HFFc6 (cell line): Measurements from ENCODE around the gene SLC22A4. TPM values are rescaled to one million over a fixed set of nuclear protein-coding genes. Genes with fewer than 3 reads are reported as not detected.

Experiments
- DNase-seq: peaks from one replicate; pipeline ENCODE4 v3.0.0-alpha.2; 2018
- H3K27ac Mint-ChIP-seq: 2 replicates; pipeline ENCODE4 v1.8.0; 2020; ENCODE audit warnings: mild to moderate bottlenecking, mixed read lengths
- H3K27me3 Mint-ChIP-seq: 2 replicates; pipeline ENCODE4 v1.8.0; 2021; ENCODE audit warnings: mild to moderate bottlenecking, moderate library complexity, mixed read lengths; ENCODE audit not compliant: insufficient read depth
- H3K36me3 Mint-ChIP-seq: 2 replicates; pipeline ENCODE4 v1.8.0; 2021; ENCODE audit warnings: low read depth, mixed read lengths
- H3K4me1 Mint-ChIP-seq: 2 replicates; pipeline ENCODE4 v1.8.0; 2020; ENCODE audit warnings: low read depth, mixed read lengths
- H3K4me3 Mint-ChIP-seq: 2 replicates; pipeline ENCODE4 v1.8.0; 2020; ENCODE audit warnings: mild to moderate bottlenecking, moderate library complexity, mixed read lengths
- H3K9me3 Mint-ChIP-seq: 2 replicates; pipeline ENCODE4 v1.8.0; 2020; ENCODE audit warnings: mild to moderate bottlenecking, mixed read lengths
- CTCF ChIP-seq: fragments of 200-600 bp; sonication (generic); IDR thresholded peaks from 2 replicates; pipeline ENCODE4 v1.5.0; 2021; ENCODE audit warnings: antibody characterized with exemption, mild to moderate bottlenecking
- total RNA-seq, 6 experiments: library from RNA; stranded (reverse); fragmentation: NEBNext Ultra II Directional; extraction: Animal tissue kit (Norgen Biotek cat#: 25700); gene quantifications; 2 replicates in 1 of 6; 3 replicates in 5 of 6; pipeline ENCODE4 v1.2.3, GENCODE V29; 2021

The SLC22A4 gene
- total RNA-seq, 6 experiments from 2014 or later, result 10.8 to 12.6 (median 11.4) TPM

GRCh38 chr5:132267931-132268768, 26.0 kb upstream of the SLC22A4 start:
- Mint-ChIP-seq H3K27ac (peak overlapping the region; percentile 100), H3K27me3 (no peaks in the 10 kb centered on the region; the same call in 1 of the 2 replicates), H3K9me3 (no peaks in the 10 kb centered on the region), H3K4me1 (peaks cover 71% of the 10 kb centered on the region), H3K36me3 (no peaks in the 10 kb centered on the region), H3K4me3 (no peak overlapping the region)
- no peak for TF ChIP-seq CTCF
- no peak for DNase-seq

- no peaks in the 10 kb centered on the region for H3K9me3 Mint-ChIP-seq
- DNase-seq, result peak; percentile 71
- TF ChIP-seq CTCF, result no peak
- H3K4me3 Mint-ChIP-seq, result peak overlapping the region; percentile 46
- H3K4me1 Mint-ChIP-seq, result peaks cover 64% of the 10 kb centered on the region
- H3K27ac Mint-ChIP-seq, result peak overlapping the region; percentile 94
- H3K36me3 Mint-ChIP-seq, result no peaks in the 10 kb centered on the region
- no peaks in the 10 kb centered on the region; the same call in 1 of the 2 replicates for H3K27me3 Mint-ChIP-seq
Observed at GRCh38 chr5:132268769-132269551, 25.2 kb upstream of the SLC22A4 start.

GRCh38 chr5:132269635-132270334, 24.4 kb upstream of the SLC22A4 start:
- Mint-ChIP-seq H3K27me3 (no peaks in the 10 kb centered on the region; the same call in 1 of the 2 replicates), H3K36me3 (no peaks in the 10 kb centered on the region), H3K4me3 (no peak overlapping the region), H3K9me3 (no peaks in the 10 kb centered on the region), H3K27ac (peak overlapping the region; percentile 94), H3K4me1 (peaks cover 55% of the 10 kb centered on the region)
- no peak for TF ChIP-seq CTCF
- no peak for DNase-seq

GRCh38 chr5:132270335-132270665, 23.9 kb upstream of the SLC22A4 start:
- TF ChIP-seq CTCF, result no peak
- Mint-ChIP-seq H3K36me3 (no peaks in the 10 kb centered on the region), H3K9me3 (no peaks in the 10 kb centered on the region), H3K27me3 (no peaks in the 10 kb centered on the region; the same call in 1 of the 2 replicates), H3K4me3 (no peak overlapping the region), H3K4me1 (peaks cover 50% of the 10 kb centered on the region), H3K27ac (peak overlapping the region; percentile 94)
- DNase-seq, result no peak

GRCh38 chr5:132270706-132271105, 23.5 kb upstream of the SLC22A4 start:
- Mint-ChIP-seq H3K27ac (peak overlapping the region; percentile 94), H3K4me3 (no peak overlapping the region), H3K9me3 (no peaks in the 10 kb centered on the region), H3K27me3 (peaks cover 3% of the 10 kb centered on the region), H3K4me1 (peaks cover 46% of the 10 kb centered on the region), H3K36me3 (no peaks in the 10 kb centered on the region)
- no peak for TF ChIP-seq CTCF
- no peak for DNase-seq
